Activated naive CD4-positive, alpha-beta T cell treated with anti-CD3 and anti-CD28 coated beads for 36 hours (primary cell): Measurements from ENCODE around the gene PPP1R12A. TPM values are rescaled to one million over a fixed set of nuclear protein-coding genes. Genes with fewer than 3 reads are reported as not detected.

ENCODE experiments used
- CTCF ChIA-PET: fragments of 350-600 bp; sonication (Branson Sonifier 250); formaldehyde crosslinking; loops from one replicate; lab custom pipeline; 2021; ENCODE audit warnings: antibody characterized with exemption; lab: Charles Lee
- DNase-seq: peaks from one replicate; pipeline ENCODE4 v3.0.0-alpha.2; 2020
- H3K27ac Mint-ChIP-seq: one replicate; pipeline ENCODE4 v1.8.0; 2021; ENCODE audit warnings: mild to moderate bottlenecking, mixed read lengths
- H3K27me3 Mint-ChIP-seq: one replicate; pipeline ENCODE4 v1.8.0; 2021; ENCODE audit warnings: low read depth, mixed read lengths
- H3K36me3 Mint-ChIP-seq: one replicate; pipeline ENCODE4 v1.8.0; 2021; ENCODE audit warnings: low read depth, mixed read lengths
- H3K4me1 Mint-ChIP-seq: one replicate; pipeline ENCODE4 v1.8.0; 2021; ENCODE audit warnings: low read depth, mixed read lengths
- H3K4me3 Mint-ChIP-seq: one replicate; pipeline ENCODE4 v1.8.0; 2021; ENCODE audit warnings: mild to moderate bottlenecking, moderate library complexity, mixed read lengths
- H3K9me3 Mint-ChIP-seq: one replicate; pipeline ENCODE4 v1.8.0; 2021; ENCODE audit warnings: mixed read lengths
- intact Hi-C: fragments of 100-400 bp; cut with micrococcal nuclease; formaldehyde crosslinking; loops from one replicate; pipeline ENCODE4 v1.15.1; 2023
- total RNA-seq, 2 experiments: library from RNA; stranded (reverse); gene quantifications; one replicate each; pipeline ENCODE4 v1.2.3, GENCODE V29; 2021

PPP1R12A gene
- total RNA-seq, 2 experiments from 2014 or later: 56.3 to 63.3 TPM

DNA sequence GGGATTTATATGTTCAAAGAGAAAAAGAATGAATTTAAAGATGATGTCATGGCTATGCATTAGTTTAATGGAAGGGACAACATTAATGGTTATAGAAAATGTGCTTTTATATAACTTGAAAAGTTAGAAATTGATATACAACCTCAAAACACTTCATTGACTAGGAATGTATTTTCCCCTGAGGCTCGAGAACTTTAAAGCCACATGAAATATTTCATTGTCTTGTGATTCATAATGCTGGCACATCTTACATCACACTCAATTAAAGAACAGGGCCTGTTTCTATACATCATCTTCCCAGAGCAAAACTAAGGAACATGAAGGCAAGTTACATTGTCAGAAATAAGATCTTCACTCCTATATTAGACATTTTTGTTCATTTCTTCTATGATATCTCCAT, 208.9 kb downstream of the PPP1R12A start:
- H3K36me3 Mint-ChIP-seq: no peaks in the 10 kb centered on the region
- CTCF ChIA-PET: no interaction called here
- intact Hi-C loops: no loop called here
- no peaks in the 10 kb centered on the region for H3K4me1 Mint-ChIP-seq
- DNase-seq: no peak
- H3K9me3 Mint-ChIP-seq: no peaks in the 10 kb centered on the region
- H3K27me3 Mint-ChIP-seq: peaks cover 27% of the 10 kb centered on the region
- H3K27ac Mint-ChIP-seq: no peak overlapping the region
- H3K4me3 Mint-ChIP-seq: no peak overlapping the region

Other genes starting within 250 kb of the PPP1R12A start
- 1 to 10 TPM; 5.2 to 5.6 TPM for gene PAWR, start 244.1 kb downstream of the PPP1R12A start, total RNA-seq
- not detected for gene OTOGL, start 164.4 kb upstream of the PPP1R12A start, total RNA-seq